Activated CD4-positive, alpha-beta T cell treated with anti-CD3 and anti-CD28 coated beads, Interleukin-2, Interleukin-4, amounts not matched to agents 100 ng/mL and 50 ng/mL, durations not matched to agents 16 hours and 8 hours (primary cell): ENCODE results near the gene HCFC1R1.
"Not testable (repeated sequence)": the region's sequence is repeated elsewhere in the genome, so short reads cannot be mapped to it uniquely, and the experiment has no call there.

Source experiments
- DNase-seq: peaks from one replicate; pipeline ENCODE4 v3.0.0-alpha.2; 2020; ENCODE audit warnings: low spot score

HCFC1R1 gene

DNA sequence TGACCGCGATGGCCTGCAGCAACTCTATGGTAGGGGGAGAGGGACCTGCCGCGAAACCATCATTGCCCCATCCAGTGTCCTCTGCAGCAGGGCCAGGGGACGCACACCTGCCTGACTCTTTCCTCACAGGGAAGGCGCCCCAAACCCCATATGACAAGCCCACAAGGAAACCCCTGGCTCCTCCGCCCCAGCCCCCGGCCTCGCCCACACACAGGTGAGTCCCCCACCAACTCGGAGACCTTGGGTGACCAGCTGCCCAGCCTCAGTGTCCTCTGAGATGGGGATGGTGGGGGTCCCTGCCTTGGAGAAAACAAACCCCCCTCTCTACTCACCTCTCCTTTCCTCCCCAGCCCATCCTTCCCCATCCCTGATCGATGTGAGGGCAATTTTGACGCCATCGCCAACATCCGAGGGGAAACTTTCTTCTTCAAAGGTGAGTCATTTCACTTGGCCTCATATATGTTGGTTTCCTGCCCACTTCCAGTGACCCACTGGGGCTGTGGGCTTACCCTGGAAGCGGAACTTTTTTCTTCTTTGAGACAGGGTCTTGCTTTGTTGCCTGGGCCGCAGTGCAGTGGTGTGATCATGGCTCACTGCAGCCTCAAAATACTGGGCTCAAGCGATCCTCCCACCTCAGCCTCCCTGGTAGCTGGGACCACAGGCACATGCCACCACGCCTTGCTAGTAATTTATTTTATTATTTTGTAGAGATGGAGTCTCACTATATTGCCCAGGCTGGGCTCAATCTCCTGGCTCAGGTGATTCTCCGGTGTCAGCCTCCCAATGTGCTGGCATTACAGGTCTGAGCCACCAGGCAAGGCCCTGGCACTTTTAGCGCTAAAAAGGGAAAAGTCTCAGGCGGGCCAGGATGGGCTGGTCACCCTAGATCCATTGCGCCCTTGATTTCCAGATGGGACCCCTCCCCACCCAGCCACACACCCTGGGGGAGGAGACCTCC lies 33.7 kb upstream of the HCFC1R1 start:
- no peak for DNase-seq

GRCh38 chr16:3056336-3057180 lies 32.8 kb upstream of the HCFC1R1 start:
- no peak for DNase-seq

DNA sequence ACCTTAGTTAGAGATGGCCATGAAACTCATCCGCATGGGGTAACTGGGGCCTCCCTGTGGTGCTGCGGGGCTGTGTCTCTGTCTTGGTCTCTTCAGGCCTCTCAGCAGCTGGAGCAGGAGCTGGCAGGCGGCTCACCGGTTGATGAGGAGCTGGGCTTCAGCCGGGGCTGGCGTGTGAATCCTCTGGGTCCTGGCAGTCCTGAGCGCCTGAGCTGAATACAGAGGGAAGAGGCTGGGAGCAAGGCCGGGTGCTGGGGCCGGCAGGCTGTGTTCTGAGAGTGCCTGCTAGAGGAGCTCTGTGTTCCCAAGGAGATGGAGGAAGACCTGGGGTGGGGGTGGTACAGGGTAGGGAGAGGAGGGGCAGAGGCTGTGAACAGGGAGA lies 32.0 kb upstream of the HCFC1R1 start:
- not testable (repeated sequence) for DNase-seq

- peak; percentile 84 for DNase-seq
Measured at GRCh38 chr16:3054965-3055733, 31.4 kb upstream of the HCFC1R1 start.

DNA sequence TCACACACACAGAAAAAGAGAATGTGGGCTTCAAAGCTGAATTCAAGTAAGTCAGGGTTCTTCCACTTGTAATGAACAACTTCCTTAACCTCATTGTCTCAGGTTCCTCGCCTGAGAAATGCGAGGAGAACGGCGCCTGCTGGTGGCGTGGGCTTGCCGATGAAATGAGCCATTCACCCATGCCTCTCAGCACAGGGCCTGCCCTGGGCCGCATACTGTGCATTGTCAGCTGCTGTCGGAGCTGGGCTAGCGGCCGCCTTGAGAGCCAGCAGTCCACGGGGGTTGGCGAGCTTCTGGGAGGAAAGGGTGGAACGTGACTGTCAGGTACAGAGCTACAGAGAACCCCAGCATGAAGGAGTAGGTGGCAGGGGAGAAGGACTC lies 29.6 kb upstream of the HCFC1R1 start:
- DNase-seq, result not testable (repeated sequence)

DNA sequence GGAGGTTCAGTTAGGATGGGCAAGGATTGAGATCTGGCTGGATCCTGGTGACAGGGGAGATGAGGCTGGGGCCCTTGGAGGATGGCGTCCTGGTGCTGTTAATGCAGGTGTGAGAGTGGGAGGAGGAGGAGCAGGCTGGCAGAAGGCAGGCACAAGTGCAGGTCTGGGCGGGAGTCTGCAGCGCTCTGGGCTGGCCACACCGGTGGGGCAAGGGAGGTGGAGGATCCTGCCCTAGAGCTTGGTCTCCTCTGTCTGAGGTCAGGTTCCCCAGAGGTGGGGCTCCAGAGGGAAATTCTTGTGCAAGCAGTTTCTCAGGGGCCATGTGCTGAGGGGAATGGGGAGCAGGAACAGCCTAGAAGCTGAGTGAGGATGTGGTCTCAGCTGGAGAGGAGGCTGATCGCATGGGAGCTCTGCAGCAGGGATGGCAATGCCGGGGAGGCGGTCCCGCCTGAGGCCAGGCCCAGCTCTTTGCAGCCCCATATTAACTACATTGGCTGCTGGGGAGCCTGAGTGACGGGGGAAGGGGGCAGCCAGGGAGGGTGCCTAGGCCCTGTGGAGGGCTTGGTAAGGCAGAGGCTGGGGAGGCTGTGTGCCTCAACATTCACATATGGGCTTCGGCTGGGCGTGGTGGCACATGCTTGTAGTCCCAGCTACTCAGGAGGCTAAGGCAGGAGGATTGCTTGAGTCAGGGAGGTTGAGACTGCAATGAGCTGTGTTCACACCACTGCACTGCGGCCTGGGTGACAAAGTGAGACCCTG lies 29.0 kb upstream of the HCFC1R1 start:
- not testable (repeated sequence) for DNase-seq

- no peak for DNase-seq
Measured at GRCh38 chr16:3051494-3051893, 27.8 kb upstream of the HCFC1R1 start.

- DNase-seq, result no peak
Measured at GRCh38 chr16:3051009-3051408, 27.3 kb upstream of the HCFC1R1 start.

DNA sequence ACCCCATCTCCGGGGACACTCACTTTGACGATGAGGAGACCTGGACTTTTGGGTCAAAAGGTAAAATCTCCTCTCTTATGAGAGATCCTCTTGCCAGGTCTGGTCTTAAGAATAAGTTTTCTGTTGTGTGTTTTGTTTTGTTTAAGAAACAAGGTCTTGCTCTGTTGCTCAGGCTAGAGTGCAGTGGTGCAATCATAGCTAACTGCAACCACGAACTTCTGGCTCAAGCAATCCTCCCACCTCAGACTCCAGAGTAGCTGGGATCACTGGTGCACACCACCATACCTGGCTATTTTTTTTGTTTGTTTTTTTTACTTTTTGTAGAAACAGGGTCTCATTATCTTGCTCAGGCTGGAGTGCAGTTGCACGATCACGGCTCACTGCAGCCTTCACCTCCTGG lies 26.7 kb upstream of the HCFC1R1 start:
- DNase-seq, result no peak

- DNase-seq, result no peak
Measured at GRCh38 chr16:3049921-3050481, 26.3 kb upstream of the HCFC1R1 start.

GRCh38 chr16:3047387-3047720 lies 23.6 kb upstream of the HCFC1R1 start:
- DNase-seq, result no peak

- no peak for DNase-seq
Measured at GRCh38 chr16:3046641-3047386, 23.1 kb upstream of the HCFC1R1 start.

DNA sequence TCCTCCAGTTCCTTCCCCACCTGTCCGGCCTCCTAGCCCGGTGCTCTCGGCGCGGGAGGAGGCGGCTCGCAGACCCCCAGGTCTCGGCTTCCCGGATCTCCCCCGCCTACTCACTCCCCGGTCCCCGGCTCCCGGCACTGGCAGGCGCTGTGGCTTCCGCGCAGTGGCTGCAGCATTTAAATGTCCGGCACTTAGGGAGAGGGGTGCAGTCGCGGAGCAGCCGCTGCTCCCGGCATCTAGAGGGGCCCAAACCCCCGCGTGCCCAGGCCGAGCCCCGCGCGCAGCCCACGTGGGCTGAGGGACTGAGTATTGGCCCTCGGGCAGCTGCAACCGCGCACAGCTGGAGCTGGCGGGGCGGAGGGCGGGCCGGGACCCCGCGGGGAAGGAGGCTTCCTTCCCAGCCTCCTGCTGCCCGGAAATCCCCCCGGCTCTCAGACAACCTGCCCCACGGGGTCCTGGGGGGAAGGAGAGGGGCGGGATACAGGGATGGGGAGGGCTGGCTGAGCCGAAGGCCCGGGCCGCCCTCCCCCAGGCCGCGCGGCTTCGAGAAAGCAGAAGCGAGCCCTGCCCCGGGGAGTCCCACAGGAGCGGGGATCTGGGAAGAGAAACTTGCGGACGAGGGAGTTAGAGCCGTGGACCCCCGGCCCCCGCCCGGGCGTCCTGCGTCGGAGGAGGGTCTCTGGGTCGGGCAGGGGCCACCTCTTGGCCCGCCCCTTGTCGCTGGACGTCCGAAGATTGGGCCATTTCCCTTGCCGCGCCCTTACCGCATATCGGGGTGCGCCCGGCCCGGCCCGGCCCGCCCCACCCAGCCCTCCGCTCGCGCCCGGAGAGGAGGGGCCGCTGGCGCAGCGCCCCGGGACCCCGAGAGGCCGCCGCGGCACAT lies 22.3 kb upstream of the HCFC1R1 start, which contains the start of gene MMP25:
Gene MMP25 (plus strand): TSS at position 804 of the 883 bp plus-strand sequence. CDS start 357 bp downstream, outside the sequence.
- DNase-seq, result no peak

- DNase-seq, result no peak
Measured at GRCh38 chr16:3044708-3045107, 21.0 kb upstream of the HCFC1R1 start.

GRCh38 chr16:3042376-3042775 lies 18.6 kb upstream of the HCFC1R1 start:
- DNase-seq, result no peak

DNA sequence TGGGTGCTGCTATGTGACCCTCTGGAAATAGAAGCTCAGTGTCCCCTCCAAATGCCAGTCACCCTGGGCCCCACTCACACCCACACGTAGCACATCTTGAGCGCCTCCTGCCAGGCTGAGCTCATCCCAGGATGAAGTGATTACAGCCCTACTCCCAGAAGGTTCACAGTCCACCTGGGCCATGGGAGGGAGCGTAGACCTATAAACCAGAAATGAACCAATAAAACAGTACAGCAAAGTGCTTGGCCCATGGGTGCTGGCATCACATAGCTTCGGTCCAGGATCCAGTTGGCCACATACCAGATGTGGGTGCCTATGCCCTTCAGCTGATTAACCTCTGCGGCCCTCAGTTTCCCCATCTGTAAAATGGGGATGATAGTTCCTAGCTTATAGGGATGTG lies 15.2 kb upstream of the HCFC1R1 start:
- DNase-seq, result no peak

GRCh38 chr16:3038256-3038655 lies 14.5 kb upstream of the HCFC1R1 start:
- DNase-seq, result no peak

DNA sequence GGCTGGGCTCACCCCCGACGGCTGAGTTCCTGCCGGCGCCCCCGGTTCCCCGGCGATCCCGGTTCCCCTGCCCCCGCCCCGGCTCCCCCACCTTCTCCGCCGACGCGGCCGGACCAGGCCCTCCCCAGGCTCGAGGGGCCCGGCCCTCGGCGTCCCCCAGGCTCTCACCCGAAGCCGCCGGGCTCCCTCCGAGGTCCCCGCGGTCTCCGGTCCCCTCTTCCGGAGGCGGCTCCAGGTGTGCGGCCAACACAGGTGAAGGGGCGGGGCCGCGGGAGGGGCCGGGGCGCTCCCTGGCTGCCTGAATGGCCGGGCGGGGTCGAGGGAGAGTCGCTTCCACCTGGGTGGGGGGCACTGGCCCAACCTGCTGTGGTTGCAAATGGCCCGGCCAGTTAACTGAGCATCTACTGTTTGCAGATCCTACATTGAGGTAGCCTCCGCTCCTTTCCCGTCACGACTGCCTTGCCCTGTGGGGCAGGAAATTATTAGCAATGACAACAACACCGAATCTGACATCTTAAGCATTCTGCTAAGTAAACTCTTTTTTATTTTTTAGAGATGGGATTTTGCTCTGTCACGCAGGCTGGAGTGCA lies 13.1 kb upstream of the HCFC1R1 start, which contains the start of gene BICDL2:
Gene BICDL2 (minus strand): TSS at position 219 of the 590 bp plus-strand sequence. CDS start 1,448 bp downstream, outside the sequence.
- DNase-seq, result no peak
